LNCAP (cell line): ENCODE data around the gene TBC1D2.

Experiments used
- TF ChIP-seq, protein P1 (sequence below): fragments of 450-650 bp; IDR thresholded peaks from 2 replicates; pipeline ENCODE4 v1.5.1; 2017; ENCODE audit warnings: mild to moderate bottlenecking

The TBC1D2 gene

DNA sequence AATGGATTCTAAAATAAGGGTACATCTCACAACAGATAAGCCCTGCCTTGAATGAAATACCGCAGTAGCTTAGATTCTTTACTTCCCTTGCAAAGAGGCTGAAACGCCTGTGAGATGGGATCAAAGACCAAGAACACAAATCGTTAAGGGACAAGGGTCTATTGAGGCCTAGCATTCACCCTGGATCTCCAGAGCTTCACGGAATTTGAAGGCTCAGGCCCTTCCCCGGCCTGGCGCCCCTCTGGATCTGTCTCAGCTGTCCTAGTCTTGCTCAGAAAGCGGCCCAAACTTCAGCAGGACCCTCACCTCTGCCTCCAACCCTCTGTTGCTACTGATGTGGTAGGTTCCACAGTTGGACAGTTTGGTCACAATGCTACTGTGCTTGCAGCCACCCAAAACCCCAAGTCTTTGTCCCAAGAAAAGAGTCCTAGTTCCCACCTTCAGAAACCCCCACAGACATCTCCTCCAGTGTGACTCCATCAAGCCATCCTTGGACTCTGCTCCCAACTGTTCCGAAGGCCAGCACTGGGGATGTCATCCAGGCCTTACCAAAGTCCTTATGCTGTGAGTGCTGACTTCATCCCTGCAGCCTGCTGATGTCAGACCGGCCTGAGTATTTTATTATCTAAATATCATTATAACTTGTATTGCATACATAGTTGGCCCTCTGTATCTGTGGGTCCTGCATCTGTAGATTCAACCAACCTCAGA, 72.4 kb downstream of the TBC1D2 start:
- TF ChIP-seq, protein P1, sequence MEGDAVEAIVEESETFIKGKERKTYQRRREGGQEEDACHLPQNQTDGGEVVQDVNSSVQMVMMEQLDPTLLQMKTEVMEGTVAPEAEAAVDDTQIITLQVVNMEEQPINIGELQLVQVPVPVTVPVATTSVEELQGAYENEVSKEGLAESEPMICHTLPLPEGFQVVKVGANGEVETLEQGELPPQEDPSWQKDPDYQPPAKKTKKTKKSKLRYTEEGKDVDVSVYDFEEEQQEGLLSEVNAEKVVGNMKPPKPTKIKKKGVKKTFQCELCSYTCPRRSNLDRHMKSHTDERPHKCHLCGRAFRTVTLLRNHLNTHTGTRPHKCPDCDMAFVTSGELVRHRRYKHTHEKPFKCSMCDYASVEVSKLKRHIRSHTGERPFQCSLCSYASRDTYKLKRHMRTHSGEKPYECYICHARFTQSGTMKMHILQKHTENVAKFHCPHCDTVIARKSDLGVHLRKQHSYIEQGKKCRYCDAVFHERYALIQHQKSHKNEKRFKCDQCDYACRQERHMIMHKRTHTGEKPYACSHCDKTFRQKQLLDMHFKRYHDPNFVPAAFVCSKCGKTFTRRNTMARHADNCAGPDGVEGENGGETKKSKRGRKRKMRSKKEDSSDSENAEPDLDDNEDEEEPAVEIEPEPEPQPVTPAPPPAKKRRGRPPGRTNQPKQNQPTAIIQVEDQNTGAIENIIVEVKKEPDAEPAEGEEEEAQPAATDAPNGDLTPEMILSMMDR = no peak

DNA sequence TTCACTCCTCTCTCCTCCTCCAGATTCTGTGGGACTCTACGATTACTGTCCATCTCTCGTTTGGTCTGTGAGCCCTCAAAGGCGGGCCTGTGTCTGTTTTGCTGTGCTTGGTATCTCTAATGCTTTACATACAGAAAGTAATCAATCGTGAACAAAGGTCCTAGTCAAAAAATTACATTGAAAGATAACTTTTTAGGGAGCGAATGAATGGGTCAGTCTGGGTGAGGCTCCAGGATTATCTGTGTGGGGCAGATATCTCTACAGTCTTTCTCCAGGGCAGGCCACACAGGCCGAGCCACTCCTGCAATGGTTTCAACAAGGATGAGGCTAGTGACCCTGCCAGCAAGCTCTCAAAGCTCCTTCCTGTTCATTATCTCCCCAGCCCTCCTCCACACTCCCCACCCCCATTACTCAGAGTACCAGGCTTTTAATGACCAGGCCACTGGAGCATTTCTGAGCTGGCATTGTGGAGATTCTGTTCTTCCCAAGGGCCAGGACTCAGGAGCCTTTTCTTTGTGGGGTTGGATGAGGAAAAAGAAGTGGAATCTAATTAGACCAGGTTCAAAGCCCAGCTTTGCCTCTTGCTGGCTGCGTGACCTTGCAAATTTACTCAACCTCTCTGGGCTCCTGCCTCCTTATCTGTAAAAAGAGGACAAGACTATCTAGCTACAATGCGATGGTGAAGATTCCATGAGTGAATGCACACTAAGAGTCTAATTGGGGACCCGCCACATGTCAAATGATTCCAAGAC, 73.2 kb downstream of the TBC1D2 start:
- TF ChIP-seq, protein P1 = no peak

DNA sequence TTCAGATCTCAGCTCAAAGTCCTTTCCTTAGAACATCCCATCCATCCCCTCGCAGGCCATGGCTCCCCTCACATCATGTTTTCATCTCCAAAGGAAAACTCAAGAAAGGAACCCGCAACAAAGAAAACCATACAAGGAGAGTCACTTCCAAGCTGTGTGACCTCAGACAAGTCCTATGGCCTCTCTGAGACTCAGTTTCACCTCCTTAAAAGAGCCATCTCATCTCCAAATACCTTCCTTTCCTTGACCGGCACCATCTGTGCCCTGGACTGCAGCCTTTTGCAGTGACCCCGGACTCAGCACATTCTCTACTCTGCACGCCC, 73.7 kb downstream of the TBC1D2 start:
- TF ChIP-seq, protein P1 = no peak

DNA sequence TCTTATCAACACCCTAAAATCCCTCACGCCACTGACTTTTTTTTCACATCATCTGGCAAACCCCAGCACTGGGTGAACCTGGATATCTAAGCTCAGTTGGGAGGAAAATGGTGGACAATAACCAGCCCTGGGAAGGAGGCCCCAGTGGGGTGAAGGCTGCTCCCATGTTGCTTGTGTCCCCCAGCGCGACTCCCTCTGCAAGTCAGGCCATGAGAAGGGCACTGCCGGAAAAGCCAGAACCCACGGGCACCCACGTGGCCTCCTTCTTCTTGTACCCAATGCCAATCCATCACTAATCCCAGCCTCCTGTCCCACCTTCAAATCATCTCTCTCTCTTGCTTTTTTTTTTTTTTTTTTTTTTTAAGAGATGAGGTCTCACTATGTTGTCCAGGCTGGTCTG, 74.5 kb downstream of the TBC1D2 start:
- TF ChIP-seq, protein P1 = no peak

DNA sequence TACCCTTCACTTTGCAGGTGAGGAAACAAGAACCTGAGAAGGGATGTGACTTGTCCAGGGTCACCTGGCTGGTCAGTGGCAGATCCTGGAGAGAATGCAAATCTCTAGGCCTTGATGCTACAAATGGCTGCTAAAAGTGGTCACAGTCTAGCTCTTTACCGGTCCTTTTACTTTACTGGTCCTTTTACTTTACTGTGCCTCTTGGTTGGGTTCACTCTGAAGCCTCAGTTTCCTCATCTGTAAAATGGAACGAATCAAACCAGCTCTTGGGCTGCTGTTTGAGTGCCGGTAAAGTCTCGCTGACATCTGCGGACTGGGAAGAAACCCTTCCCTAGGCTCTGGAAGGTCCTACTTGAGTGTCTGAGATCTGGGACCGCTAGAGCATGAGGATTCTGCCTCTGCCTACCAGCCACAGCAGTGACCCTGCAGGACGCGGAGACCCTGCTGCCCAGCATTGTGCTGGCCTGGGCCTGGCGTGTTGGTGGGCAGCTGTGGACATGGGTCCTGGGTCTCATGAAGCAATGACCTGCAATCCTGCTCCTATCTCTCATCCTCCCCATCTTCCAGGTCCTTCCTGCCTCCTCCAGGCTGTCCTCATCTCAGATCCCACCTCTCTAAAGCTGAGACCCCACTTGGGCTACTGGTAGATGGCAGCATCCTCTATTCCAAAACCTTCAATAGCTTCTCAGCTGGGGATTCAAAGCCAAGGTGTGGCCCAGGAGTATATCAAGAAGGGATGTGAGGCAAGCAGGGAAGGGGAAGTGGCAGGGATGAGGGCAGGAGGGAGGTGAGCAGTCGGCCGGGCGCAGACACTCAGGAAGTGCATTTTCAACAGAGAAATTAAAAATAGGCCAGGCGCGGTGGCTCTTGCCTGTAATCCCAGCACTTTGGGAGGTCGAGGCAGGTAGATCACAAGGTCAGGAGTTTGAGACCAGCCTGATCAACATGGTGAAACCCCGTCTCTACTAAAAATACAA, 76.3 kb downstream of the TBC1D2 start:
- TF ChIP-seq, protein P1 = no peak

DNA sequence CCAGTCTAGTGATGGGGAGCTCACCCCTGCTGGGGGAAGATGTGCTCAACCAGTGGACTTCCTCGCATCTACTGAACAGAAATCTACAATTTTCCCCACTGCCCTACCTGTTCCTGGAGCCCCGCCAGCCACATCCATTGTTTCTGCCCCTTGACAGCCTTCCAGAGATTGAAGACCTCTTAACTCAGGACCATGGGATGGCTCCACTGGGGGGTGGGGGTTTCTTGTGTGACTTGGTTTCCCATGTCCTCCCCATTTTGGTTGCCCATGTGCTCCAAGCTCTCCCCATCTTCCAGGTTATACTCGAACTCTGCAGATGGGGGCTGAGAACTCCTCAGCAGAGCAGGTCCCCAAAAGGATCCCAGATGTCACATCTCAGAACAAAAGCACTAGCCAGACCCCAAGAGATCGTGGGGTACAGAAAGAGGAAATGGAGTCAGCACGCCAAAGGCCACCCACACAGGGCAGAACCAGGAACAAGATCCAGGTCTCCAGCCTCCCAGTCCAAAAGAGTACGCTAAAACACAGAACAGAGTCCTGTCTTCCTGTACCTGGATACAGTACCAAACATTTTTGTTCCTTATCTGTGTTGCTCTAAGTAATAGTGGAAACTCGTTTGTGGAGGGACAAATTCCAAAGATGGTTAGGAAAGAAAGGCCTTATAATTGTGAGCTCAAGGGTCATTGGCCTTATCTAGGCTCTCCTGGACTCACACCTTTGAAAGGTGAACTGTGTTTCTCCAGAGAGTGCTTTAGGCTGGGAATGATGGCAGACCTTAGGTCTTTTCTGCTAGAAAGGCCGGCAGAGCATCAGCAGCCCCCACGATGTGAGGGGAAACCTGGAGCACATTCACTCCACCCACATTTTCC, 78.8 kb downstream of the TBC1D2 start:
- TF ChIP-seq, protein P1 = no peak
